ENCODE data around the gene CCDC138. TPM values are rescaled to one million over a fixed set of nuclear protein-coding genes. Genes with fewer than 3 reads are reported as not detected.

CCDC138 gene
- total RNA-seq, 4 donors from 2014 or later = 4.2 to 9.2 (median 6.5) TPM

- TF ChIP-seq CTCF (IDR thresholded peaks at IDR 0.05) (no peak), POLR2A (IDR thresholded peaks at IDR 0.05) (no peak)
- no peaks in the 10 kb centered on the region for H3K9me3 ChIP-seq
- no peak for DNase-seq
- 100% methylated on average over 2 of the region's 2 CpGs; no CpG with 5 or more reads in 1 of the 2 donors for WGBS, 2 donors
- intact Hi-C loops (cut with DNase I) = no loop called here
- no peak overlapping the region for H3K27ac ChIP-seq
- peaks cover 6 to 100% (median 24%) of the 10 kb centered on the region in 3 donors for H3K36me3 ChIP-seq
- H3K4me3 ChIP-seq = no peak overlapping the region
- no peaks in the 10 kb centered on the region for H3K27me3 ChIP-seq
- H3K4me1 ChIP-seq = no peaks in the 10 kb centered on the region
Measured at GRCh38 chr2:108778857-108779256, 7.7 kb upstream of the CCDC138 start.

GRCh38 chr2:108786008-108786353, 590 bp upstream of the CCDC138 start:
- Histone ChIP-seq H3K4me1 (peaks cover 0 to 17% (median 6%) of the 10 kb centered on the region in 3 donors), H3K27me3 (no peaks in the 10 kb centered on the region), H3K4me3 (peak overlapping the region; percentile 61 to 97 (median 74)), H3K36me3 (peaks cover 0 to 40% (median 7%) of the 10 kb centered on the region in 3 donors), H3K9me3 (no peaks in the 10 kb centered on the region), H3K27ac (peak overlapping the region; percentile 85 to 90 (median 88))
- DNase-seq = no peak
- WGBS, 2 donors = 0% methylated on average over 1 of the region's 1 CpG
- TF ChIP-seq CTCF (IDR thresholded peaks at IDR 0.05) = no peak
- no peak for TF ChIP-seq POLR2A (IDR thresholded peaks at IDR 0.05)
- intact Hi-C loops (cut with DNase I) = no loop called here

GRCh38 chr2:108787216-108787541, 608 bp downstream of the CCDC138 start:
- Histone ChIP-seq H3K4me3 (peak overlapping the region; percentile 61 to 97 (median 74)), H3K9me3 (no peaks in the 10 kb centered on the region), H3K36me3 (peaks cover 0 to 33% (median 7%) of the 10 kb centered on the region in 3 donors), H3K27me3 (no peaks in the 10 kb centered on the region), H3K27ac (peak overlapping the region in 3 of 4 donors; percentile 85 to 90 (median 86)), H3K4me1 (peaks cover 0 to 17% (median 6%) of the 10 kb centered on the region in 3 donors)
- 2 to 3% methylated on average over 6 of the region's 6 CpGs for WGBS, 2 donors
- intact Hi-C loops (cut with DNase I) = no loop called here
- no peak for TF ChIP-seq CTCF (IDR thresholded peaks at IDR 0.05)
- no peak for DNase-seq

GRCh38 chr2:108803045-108803736, 16.6 kb downstream of the CCDC138 start:
- H3K27ac ChIP-seq = no peak overlapping the region
- DNase-seq = no peak
- no peaks in the 10 kb centered on the region for H3K27me3 ChIP-seq
- H3K4me1 ChIP-seq = peaks cover 0 to 10% (median 0%) of the 10 kb centered on the region in 3 donors
- no peak for TF ChIP-seq CTCF (IDR thresholded peaks at IDR 0.05)
- no peak for TF ChIP-seq POLR2A (IDR thresholded peaks at IDR 0.05)
- no peaks in the 10 kb centered on the region for H3K9me3 ChIP-seq
- no peak overlapping the region for H3K4me3 ChIP-seq
- peaks cover 0 to 27% (median 0%) of the 10 kb centered on the region in 3 donors for H3K36me3 ChIP-seq
- 91 to 97% methylated on average over 7 of the region's 7 CpGs for WGBS, 2 donors
- intact Hi-C loops (cut with DNase I) = no loop called here

- peaks cover 0 to 27% (median 0%) of the 10 kb centered on the region in 3 donors for H3K36me3 ChIP-seq
- H3K27me3 ChIP-seq = no peaks in the 10 kb centered on the region
- peaks cover 0 to 10% (median 0%) of the 10 kb centered on the region in 3 donors for H3K4me1 ChIP-seq
- no peak for TF ChIP-seq POLR2A (IDR thresholded peaks at IDR 0.05)
- TF ChIP-seq CTCF (IDR thresholded peaks at IDR 0.05) = no peak
- intact Hi-C loops (cut with DNase I) = no loop called here
- no peak overlapping the region for H3K4me3 ChIP-seq
- no peak for DNase-seq
- peaks cover 3 to 6% (median 5%) of the 10 kb centered on the region in 3 donors for H3K9me3 ChIP-seq
- 45 to 57% methylated on average over 1 of the region's 1 CpG for WGBS, 2 donors
- no peak overlapping the region for H3K27ac ChIP-seq
Measured at GRCh38 chr2:108805032-108805431, 18.5 kb downstream of the CCDC138 start.
